ENCODE measurements around the gene BCCIP. TPM values are rescaled to one million over a fixed set of nuclear protein-coding genes. Genes with fewer than 3 reads are reported as not detected.

The BCCIP gene
- total RNA-seq (40.7 and 43.5 TPM in 2 replicates), polyA plus RNA-seq (10.5 and 14.5 TPM in 2 replicates), polyA minus RNA-seq (5.2 and 9.1 TPM in 2 replicates)
- 48.7 TPM for total RNA-seq (2013)

- peak; percentile 87 for ATAC-seq (ENCODE audit: low read depth)
- Histone ChIP-seq H4K20me1 (ENCODE audit: control insufficient read depth, insufficient read depth, low read length, poor library complexity, severe bottlenecking) (peaks cover 21% of the 10 kb centered on the region), H3K36me3 (replicated peaks in 1 of 2; ENCODE audit: control extremely low read depth in 1 of 2, control insufficient read depth in 1 of 2, extremely low read depth in 1 of 2, insufficient read depth in 2 of 2, low read length in 1 of 2) (peaks cover 1 to 15% of the 10 kb centered on the region in 2 experiments), H3K4me2 (replicated peaks; ENCODE audit: low read depth, low read length, poor library complexity, severe bottlenecking) (peak within 1 kb of the TSS; percentile 96), H2AFZ (ENCODE audit: insufficient read depth, low read depth, low read length, poor library complexity, severe bottlenecking) (peak within 1 kb of the TSS; percentile 89), H3K4me3 (ENCODE audit: control extremely low read depth in 1 of 5, extremely low read depth in 1 of 5, insufficient read depth in 1 of 5, low read depth in 2 of 5, low read length in 4 of 5) (peak within 1 kb of the TSS; percentile 79 to 97 (median 88)), H3K27me3 (replicated peaks in 1 of 4; ENCODE audit: control extremely low read depth in 1 of 4, control insufficient read depth in 3 of 4, insufficient read depth in 4 of 4, low read length in 3 of 4) (no peaks in the 10 kb centered on the region), H3K27ac (ENCODE audit: low read length in 2 of 2) (peak within 1 kb of the TSS; percentile 95), H3K4me1 (ENCODE audit: control insufficient read depth in 2 of 2, insufficient read depth in 2 of 2, low read length in 2 of 2) (peaks cover 20 to 31% of the 10 kb centered on the region in 2 donors), H3K9me3 (ENCODE audit: control extremely low read depth in 1 of 3, control insufficient read depth in 2 of 3, insufficient read depth in 1 of 3, low read length in 2 of 3) (no peaks in the 10 kb centered on the region), H3K79me2 (ENCODE audit: control insufficient read depth, insufficient read depth, low read length) (peaks cover 45% of the 10 kb centered on the region), H3K9ac (ENCODE audit: low read length) (peak within 1 kb of the TSS; percentile 93)
- DNase-seq: peak; percentile 97
- intact Hi-C loops (cut with micrococcal nuclease): loop anchor here (1.0 to 2.0 kb wide), 3 partner anchors 74 to 220 kb away; partner anchors contain the start of genes EDRF1 and FANK1
- no peaks in the 10 kb centered on the region for H3K9me3 Mint-ChIP-seq (ENCODE audit: insufficient read depth)
- H3K27me3 Mint-ChIP-seq: no peaks in the 10 kb centered on the region
- H3K4me1 Mint-ChIP-seq: peaks cover 32% of the 10 kb centered on the region
- H3K27ac Mint-ChIP-seq: peak within 1 kb of the TSS; percentile 85
- WGBS (ENCODE audit: insufficient coverage): under 1% methylated on average over 74 of the region's 74 CpGs
- ChIA-PET CTCF (interaction anchor here (0.6 kb wide), 1 partner anchor 12 kb away, joined by 3 read pairs; no protein-coding TSS in a partner anchor), POLR2A (interaction anchor here (0.7 to 1.2 kb wide), 3 partner anchors 41 to 111 kb away, joined by 3 to 6 read pairs (median 3); partner anchors contain the start of gene EDRF1)
- TF ChIP-seq CTCF (IDR thresholded peaks at IDR 0.05) (no peak), EZH2 (IDR thresholded peaks at IDR 0.05; ENCODE audit: borderline replicate concordance, insufficient read depth, low read depth, low read length, poor library complexity, severe bottlenecking) (no peak)
- H3K4me3 Mint-ChIP-seq: no peak within 1 kb of the TSS
Measured at GRCh38 chr10:125822878-125823662, at the start of gene BCCIP, which contains the start of gene UROS. TSS of gene BCCIP (plus strand) at chr10:125823546. CDS start at chr10:125823558, 12 bp downstream. TSS of gene UROS (minus strand) at chr10:125823258. CDS start at chr10:125816499, 6,759 bp downstream.

Data from B cell (primary cell).